ENCODE measurements around the gene POU1F1.
"Not testable (repeated sequence)": the region's sequence is repeated elsewhere in the genome, so short reads cannot be mapped to it uniquely, and the experiment has no call there.

The POU1F1 gene

DNA sequence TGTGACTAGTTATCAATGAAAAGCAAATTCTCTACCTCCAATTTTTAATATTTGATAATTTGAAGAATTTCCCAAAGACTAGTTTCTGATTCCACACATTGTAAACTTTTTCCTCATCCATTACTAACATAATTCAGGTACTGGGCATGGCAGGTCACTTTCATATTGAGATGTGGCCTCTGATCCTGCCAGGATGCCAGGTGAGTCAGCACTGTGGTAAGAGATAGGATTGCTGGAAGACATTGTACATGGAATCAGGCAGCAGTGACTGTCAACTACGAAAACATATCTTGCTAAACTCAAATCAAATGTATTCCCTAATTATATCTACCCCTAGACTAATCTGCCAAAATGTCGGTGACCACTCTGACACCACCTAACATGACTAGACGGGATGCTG, 33.2 kb upstream of the POU1F1 start:
- H3F3A ChIP-seq (ENCODE audit: control insufficient read depth, insufficient read depth), result no peaks in the 10 kb centered on the region
- no peaks in the 10 kb centered on the region for H3K9me3 ChIP-seq (ENCODE audit: control insufficient read depth, insufficient read depth, low read length)
- H3K27ac ChIP-seq (ENCODE audit: low read depth, low read length), result no peak overlapping the region
- no peaks in the 10 kb centered on the region for H3K9me2 ChIP-seq (replicated peaks; ENCODE audit: control insufficient read depth, low read length)
- H3K4me1 ChIP-seq (ENCODE audit: control insufficient read depth, low read length), result no peaks in the 10 kb centered on the region
- no peak overlapping the region for H3K4me3 ChIP-seq (ENCODE audit: low read length)
- TF ChIP-seq, protein P1, sequence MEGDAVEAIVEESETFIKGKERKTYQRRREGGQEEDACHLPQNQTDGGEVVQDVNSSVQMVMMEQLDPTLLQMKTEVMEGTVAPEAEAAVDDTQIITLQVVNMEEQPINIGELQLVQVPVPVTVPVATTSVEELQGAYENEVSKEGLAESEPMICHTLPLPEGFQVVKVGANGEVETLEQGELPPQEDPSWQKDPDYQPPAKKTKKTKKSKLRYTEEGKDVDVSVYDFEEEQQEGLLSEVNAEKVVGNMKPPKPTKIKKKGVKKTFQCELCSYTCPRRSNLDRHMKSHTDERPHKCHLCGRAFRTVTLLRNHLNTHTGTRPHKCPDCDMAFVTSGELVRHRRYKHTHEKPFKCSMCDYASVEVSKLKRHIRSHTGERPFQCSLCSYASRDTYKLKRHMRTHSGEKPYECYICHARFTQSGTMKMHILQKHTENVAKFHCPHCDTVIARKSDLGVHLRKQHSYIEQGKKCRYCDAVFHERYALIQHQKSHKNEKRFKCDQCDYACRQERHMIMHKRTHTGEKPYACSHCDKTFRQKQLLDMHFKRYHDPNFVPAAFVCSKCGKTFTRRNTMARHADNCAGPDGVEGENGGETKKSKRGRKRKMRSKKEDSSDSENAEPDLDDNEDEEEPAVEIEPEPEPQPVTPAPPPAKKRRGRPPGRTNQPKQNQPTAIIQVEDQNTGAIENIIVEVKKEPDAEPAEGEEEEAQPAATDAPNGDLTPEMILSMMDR (IDR thresholded peaks at IDR 0.05; ENCODE audit: low read depth, low read length, poor library complexity, severe bottlenecking), result no peak
- no peak for TF ChIP-seq EZH2phosphoT487 (IDR thresholded peaks at IDR 0.05; ENCODE audit: borderline replicate concordance, low read length)
- H4K20me1 ChIP-seq (ENCODE audit: control insufficient read depth, insufficient read depth, low read depth, low read length), result no peaks in the 10 kb centered on the region
- no peaks in the 10 kb centered on the region for H3K79me2 ChIP-seq (ENCODE audit: control insufficient read depth, low read length)
- H3K27me3 ChIP-seq (ENCODE audit: control insufficient read depth, low read length), result 0 out of 2 replicates have a peak, but pooled peaks cover 2% of the 10 kb centered on the region
- no peaks in the 10 kb centered on the region for H3K36me3 ChIP-seq (ENCODE audit: control insufficient read depth, low read length)
- H3K4me2 ChIP-seq (ENCODE audit: low read length), result no peak overlapping the region

DNA sequence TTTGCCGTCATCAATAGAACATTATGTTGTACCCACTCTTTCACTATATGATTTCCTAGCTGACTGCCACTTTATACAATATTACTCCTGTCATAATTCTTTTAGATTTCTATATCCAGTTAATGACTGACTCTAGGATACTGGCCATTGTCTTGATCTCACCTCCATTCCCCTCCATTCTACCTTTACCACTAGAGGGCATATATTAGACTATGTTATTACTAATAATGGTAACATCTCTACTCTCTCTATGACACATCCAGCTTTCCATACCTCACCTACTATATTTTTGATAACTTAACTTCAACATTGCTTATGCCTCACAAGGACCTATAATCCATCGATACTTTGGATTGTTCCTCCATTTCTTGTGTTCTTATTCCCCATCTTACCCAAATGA, 31.4 kb upstream of the POU1F1 start:
- Histone ChIP-seq H3K4me3 (ENCODE audit: low read length) (no peak overlapping the region), H3K36me3 (ENCODE audit: control insufficient read depth, low read length) (no peaks in the 10 kb centered on the region), H3K79me2 (ENCODE audit: control insufficient read depth, low read length) (no peaks in the 10 kb centered on the region), H3K4me1 (ENCODE audit: control insufficient read depth, low read length) (no peaks in the 10 kb centered on the region), H3F3A (ENCODE audit: control insufficient read depth, insufficient read depth) (no peaks in the 10 kb centered on the region), H3K9me2 (replicated peaks; ENCODE audit: control insufficient read depth, low read length) (no peaks in the 10 kb centered on the region), H4K20me1 (ENCODE audit: control insufficient read depth, insufficient read depth, low read depth, low read length) (no peaks in the 10 kb centered on the region), H3K27ac (ENCODE audit: low read depth, low read length) (no peak overlapping the region), H3K4me2 (ENCODE audit: low read length) (no peak overlapping the region), H3K9me3 (ENCODE audit: control insufficient read depth, insufficient read depth, low read length) (no peaks in the 10 kb centered on the region), H3K27me3 (ENCODE audit: control insufficient read depth, low read length) (0 out of 2 replicates have a peak, but pooled peaks cover 2% of the 10 kb centered on the region)
- TF ChIP-seq, protein P1 (IDR thresholded peaks at IDR 0.05; ENCODE audit: low read depth, low read length, poor library complexity, severe bottlenecking), result peak; percentile 39
- TF ChIP-seq EZH2phosphoT487 (IDR thresholded peaks at IDR 0.05; ENCODE audit: borderline replicate concordance, low read length), result no peak

DNA sequence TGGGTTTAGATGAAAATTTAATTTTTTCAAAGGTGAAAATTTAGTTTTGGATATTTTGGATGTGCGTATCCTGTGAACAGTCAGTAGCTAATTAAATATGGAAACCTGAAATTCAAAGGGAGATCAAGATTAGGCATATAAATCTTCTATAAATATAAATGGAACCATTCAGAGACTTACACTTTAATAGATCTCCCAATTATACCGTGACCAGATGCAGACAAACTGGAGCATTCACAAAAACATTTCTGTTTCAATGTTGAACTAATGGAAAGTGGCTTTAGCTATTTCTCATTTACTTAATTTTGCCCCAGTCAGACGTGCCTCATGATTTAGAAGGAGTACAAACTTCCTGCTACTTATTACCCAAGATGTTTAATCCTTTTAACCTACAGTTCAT, 29.1 kb upstream of the POU1F1 start:
- TF ChIP-seq, protein P1 (IDR thresholded peaks at IDR 0.05; ENCODE audit: low read depth, low read length, poor library complexity, severe bottlenecking), result no peak
- Histone ChIP-seq H3K4me1 (ENCODE audit: control insufficient read depth, low read length) (no peaks in the 10 kb centered on the region), H3F3A (ENCODE audit: control insufficient read depth, insufficient read depth) (no peaks in the 10 kb centered on the region), H3K4me2 (ENCODE audit: low read length) (no peak overlapping the region), H3K9me2 (replicated peaks; ENCODE audit: control insufficient read depth, low read length) (no peaks in the 10 kb centered on the region), H3K9me3 (ENCODE audit: control insufficient read depth, insufficient read depth, low read length) (no peaks in the 10 kb centered on the region), H3K79me2 (ENCODE audit: control insufficient read depth, low read length) (no peaks in the 10 kb centered on the region), H3K27ac (ENCODE audit: low read depth, low read length) (no peak overlapping the region), H3K27me3 (ENCODE audit: control insufficient read depth, low read length) (0 out of 2 replicates have a peak, but pooled peaks cover 2% of the 10 kb centered on the region), H4K20me1 (ENCODE audit: control insufficient read depth, insufficient read depth, low read depth, low read length) (no peaks in the 10 kb centered on the region), H3K4me3 (ENCODE audit: low read length) (no peak overlapping the region), H3K36me3 (ENCODE audit: control insufficient read depth, low read length) (no peaks in the 10 kb centered on the region)

DNA sequence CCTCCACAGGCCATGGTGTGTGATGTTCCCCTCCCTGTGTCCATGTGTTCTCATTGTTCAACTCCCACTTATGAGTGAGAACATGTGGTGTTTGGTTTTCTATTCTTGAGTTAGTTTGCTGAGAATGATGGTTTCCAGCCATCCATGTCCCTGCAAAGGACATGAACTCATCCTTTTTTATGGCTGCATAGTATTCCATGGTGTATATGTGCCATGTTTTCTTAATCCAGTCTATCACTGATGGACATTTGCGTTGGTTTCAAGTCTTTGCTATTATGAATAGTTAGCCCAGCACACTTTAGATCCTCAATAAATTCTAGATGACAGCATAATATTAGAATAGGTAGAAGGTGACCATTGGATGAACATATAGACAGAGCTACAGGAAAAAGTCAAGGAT, 28.6 kb upstream of the POU1F1 start:
- H3F3A ChIP-seq (ENCODE audit: control insufficient read depth, insufficient read depth); H3K27ac ChIP-seq (ENCODE audit: low read depth, low read length); H4K20me1 ChIP-seq (ENCODE audit: control insufficient read depth, insufficient read depth, low read depth, low read length); H3K9me3 ChIP-seq (ENCODE audit: control insufficient read depth, insufficient read depth, low read length); H3K27me3 ChIP-seq (ENCODE audit: control insufficient read depth, low read length); H3K4me2 ChIP-seq (ENCODE audit: low read length); H3K4me3 ChIP-seq (ENCODE audit: low read length); H3K79me2 ChIP-seq (ENCODE audit: control insufficient read depth, low read length); H3K9me2 ChIP-seq (replicated peaks; ENCODE audit: control insufficient read depth, low read length); H3K36me3 ChIP-seq (ENCODE audit: control insufficient read depth, low read length); H3K4me1 ChIP-seq (ENCODE audit: control insufficient read depth, low read length): not testable (repeated sequence)
